GM12864 (cell line): ENCODE results near the gene ZNF609.

ENCODE experiments used
- DNase-seq: peaks from one replicate; pipeline ENCODE4 v3.0.0-alpha.2; 2011; ENCODE audit warnings: low read depth
- H3K4me3 ChIP-seq: 2 replicates; pipeline ENCODE4 v1.5.1; 2011; ENCODE audit warnings: mild to moderate bottlenecking, low read depth, low read length, control low read depth
- CTCF ChIP-seq: IDR thresholded peaks from 2 replicates; pipeline ENCODE4 v1.5.1; 2011; ENCODE audit warnings: low read depth, mild to moderate bottlenecking, moderate library complexity, low read length, control low read depth, inconsistent platforms; ENCODE audit errors: missing control alignments

The ZNF609 gene

GRCh38 chr15:64685230-64685888, 225.0 kb downstream of the ZNF609 start:
- no peak overlapping the region for H3K4me3 ChIP-seq
- no peak for DNase-seq
- no peak for TF ChIP-seq CTCF

DNA sequence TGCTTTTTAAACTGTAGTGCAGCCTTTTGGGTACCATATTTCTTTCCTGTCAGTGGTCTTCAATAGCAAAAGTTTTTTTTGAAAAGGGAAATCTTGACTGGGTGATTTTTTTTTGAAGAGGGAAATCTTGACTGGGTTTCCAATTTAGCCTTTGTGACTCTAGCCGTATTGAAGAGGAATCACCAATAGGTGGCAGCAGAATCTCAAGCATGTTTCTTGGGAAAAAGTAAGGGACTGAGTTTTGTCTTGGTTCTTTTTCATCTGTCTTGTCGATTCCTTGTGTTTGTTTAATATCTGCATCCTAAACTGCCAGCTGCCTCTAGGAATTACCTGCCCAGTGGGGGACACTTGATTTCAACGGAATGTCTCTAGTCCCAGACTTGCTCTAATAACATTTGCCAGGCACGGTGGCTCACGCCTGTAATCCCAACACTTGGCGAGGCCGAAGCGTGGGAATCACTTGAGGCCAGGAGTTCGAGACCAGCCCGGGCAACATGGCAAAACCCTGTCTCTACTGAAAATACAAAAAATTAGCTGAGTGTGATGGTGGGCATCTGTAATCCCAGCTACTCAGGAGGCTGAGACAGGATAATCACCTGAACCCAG, 225.9 kb downstream of the ZNF609 start:
- DNase-seq, result no peak

DNA sequence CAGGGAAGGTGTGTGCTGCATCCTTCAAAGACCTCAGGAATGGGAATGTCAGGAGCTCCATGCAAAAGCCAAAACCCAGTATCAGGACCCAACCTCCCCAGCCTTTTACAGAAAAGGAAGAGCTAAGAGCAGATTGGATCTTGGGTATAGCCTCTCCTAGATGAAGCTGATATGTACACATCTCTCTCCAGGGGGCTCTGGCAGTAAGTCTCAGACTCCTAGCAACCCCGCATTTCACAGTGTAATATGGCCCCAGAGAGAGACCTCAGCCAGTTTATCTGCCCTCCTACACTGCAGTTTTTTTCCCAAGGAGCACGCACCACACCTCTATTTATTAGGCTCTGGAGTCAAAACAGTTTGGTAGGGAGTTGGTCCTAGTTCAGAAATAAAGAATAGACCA, 226.8 kb downstream of the ZNF609 start:
- DNase-seq, result no peak
- no peak for TF ChIP-seq CTCF
- no peak overlapping the region for H3K4me3 ChIP-seq

More for the DNA sequence above, 225.9 kb downstream of the ZNF609 start:
- H3K4me3 ChIP-seq, result no peak overlapping the region
- peak; percentile 73 for TF ChIP-seq CTCF

DNA sequence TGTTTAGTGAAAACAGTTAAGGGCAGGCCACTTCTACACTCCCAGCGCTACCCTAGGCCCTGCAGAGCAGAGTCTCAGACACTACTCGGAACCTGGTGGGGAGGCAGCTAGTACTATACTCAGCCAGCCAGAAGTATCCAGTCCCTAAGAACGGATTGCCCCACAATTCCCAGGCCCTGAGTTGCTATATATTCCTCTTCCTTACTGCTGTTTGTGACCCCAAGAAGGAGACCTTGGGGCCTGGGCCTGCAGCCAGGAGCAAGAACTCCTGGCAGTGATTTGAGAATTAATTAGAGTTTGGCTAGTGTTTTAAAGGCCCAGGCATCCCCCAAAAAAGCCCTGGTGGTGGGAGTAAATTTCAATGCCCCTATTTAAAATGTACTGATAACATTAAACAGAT, 227.3 kb downstream of the ZNF609 start:
- no peak for TF ChIP-seq CTCF
- no peak for DNase-seq
- no peak overlapping the region for H3K4me3 ChIP-seq

- no peak for DNase-seq
- H3K4me3 ChIP-seq, result no peak overlapping the region
- no peak for TF ChIP-seq CTCF
Observed at GRCh38 chr15:64688770-64689169, 228.4 kb downstream of the ZNF609 start.

DNA sequence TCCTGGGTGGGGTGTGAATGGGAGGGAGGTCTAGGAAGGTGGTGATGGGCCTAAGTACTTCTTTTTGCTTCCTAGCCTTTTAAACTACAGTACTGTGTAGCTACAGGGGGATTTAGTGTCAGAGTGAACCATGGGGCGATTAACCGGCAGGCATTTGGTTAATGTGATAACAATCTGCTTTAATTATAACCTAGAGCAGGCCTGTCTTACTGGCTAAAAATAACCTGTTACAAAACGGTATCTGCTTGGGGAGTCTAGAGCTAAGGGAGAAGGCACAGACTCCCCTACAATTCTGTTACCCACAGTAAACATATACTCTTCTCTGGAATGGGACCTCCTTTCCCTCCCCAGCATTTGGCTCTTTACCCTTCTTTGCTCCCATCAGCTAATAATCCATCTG, 229.6 kb downstream of the ZNF609 start:
- no peak for DNase-seq
- TF ChIP-seq CTCF, result no peak
- no peak overlapping the region for H3K4me3 ChIP-seq
